GM21526 (cell line): ENCODE data around the gene KRTAP10-6.
"Not testable (repeated sequence)": the region's sequence is repeated elsewhere in the genome, so short reads cannot be mapped to it uniquely, and the experiment has no call there.

Experiments used
- ATAC-seq: cut with Tn5 transposase; IDR thresholded peaks from one replicate; pipeline ENCODE4 v1.9.1; 2021; ENCODE audit warnings: moderate library complexity; ENCODE audit not compliant: unreplicated experiment, low FRiP score

KRTAP10-6 gene

DNA sequence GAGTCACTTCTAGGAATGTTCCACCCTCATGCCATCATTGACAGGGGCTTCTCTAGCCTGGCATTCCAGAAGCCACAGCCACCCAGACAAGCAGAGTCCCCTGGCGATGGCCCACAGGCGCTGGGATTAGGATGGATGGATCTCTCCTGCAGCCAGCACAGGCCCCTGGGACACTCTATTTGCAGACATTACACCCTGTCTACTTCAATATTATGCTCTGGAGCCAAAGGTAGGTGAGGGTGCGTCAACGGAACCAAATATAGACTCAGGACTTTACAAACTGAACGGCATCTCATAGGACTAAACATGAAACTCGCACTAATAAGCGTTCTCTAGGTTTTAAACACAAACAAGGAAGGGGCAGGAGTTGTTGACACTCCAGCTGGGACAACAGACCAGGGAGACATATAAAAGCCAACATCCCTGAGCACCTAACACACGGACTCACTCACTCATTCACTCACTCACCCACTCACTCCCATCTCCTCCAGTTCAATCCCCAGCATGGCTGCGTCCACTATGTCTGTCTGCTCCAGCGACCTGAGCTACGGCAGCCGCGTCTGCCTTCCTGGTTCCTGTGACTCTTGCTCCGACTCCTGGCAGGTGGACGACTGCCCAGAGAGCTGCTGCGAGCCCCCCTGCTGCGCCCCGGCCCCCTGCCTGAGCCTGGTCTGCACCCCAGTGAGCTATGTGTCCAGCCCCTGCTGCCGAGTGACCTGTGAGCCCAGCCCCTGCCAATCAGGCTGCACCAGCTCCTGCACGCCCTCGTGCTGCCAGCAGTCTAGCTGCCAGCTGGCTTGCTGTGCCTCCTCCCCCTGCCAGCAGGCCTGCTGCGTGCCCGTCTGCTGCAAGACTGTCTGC, 8.0 kb upstream of the KRTAP10-6 start, which contains the start of gene KRTAP10-7:
TSS of gene KRTAP10-7 (plus strand) at position 480 of the 861 bp plus-strand sequence. CDS start at position 505, 25 bp downstream.
- not testable (repeated sequence) for ATAC-seq

DNA sequence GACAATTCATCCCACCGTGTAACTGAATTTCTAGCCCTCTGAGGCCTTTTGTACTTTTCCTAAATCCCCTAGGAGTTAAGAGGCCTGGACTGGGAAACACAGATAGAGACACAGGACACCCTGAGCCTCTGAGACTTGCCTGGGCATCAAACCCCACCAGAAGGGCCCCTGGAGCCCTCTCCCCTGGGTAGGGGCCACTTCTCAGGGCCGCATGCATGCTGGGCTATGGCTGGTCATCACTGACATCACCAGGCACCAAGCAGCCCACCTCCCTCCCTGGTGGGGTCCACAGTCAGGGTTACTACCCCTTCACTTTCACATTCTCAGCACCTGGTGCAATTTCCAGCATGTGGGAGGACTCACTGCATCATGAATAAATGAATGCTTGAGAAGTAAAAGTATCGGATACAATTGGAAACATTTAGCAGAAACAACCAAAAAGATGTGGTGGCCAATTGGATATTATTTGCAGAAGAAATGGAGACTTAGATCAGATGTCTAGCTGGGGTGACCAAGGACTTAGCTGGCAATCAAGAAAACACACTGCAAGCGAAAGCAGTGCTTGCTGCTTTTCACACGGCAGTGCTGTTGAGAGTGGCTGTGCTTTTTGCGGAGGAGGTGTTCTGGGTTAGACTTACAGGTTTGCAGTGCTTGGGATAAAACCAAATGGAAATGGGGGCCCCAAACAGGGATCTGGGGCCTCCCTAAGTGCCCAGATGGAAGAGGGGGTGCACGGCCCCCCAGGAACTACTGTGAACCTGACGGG, 7.1 kb upstream of the KRTAP10-6 start:
- ATAC-seq: no peak

DNA sequence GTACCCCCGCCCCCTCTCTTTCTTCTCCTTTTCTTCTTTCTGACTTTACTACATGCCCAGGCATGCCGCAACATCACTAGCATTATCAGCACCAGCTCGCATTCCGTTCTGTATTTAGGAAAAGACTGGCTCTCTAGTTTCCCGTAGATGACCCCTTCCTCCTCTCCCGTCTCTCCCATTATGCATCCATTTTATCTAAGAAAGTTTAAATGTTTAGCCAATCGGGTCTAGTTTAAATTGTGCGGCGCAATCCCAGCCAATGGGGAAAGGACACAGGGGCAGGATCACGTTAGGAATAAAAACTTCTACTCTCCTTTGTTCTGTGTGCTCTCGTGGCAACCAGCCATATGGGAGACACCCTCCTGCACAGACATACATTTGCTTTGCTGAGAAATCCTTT, 5.8 kb upstream of the KRTAP10-6 start:
- ATAC-seq: no peak

DNA sequence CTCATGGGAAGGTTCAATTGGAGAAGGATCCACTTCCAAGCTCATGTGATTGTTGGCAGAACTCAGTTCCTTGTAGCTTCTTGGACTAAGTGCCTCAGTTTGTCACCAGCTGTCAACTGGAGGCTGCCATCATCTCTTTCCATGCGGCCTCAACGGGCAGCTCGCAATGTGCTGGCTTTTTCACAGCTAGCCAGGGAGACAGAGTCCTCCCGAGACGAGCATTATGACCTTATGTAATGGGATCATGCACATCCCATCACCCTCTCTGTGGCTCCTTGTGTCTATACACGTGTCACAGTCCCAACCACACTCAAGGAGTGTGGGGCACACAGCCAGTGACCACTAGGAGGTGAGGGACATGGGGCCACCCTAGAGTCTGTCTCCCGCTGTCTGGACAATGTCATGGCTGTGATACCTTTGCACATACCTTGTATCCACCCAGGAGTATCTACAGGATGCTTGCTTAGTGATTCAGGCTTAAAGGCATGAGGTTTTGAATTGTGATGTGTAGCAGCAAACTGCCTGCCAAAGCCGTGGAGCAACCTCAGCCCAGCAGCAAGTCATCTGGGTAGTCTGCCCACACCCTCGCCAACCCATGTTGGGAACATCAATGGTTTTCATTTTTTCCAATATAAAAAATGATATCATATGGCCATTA, 3.9 kb upstream of the KRTAP10-6 start:
- ATAC-seq: no peak

DNA sequence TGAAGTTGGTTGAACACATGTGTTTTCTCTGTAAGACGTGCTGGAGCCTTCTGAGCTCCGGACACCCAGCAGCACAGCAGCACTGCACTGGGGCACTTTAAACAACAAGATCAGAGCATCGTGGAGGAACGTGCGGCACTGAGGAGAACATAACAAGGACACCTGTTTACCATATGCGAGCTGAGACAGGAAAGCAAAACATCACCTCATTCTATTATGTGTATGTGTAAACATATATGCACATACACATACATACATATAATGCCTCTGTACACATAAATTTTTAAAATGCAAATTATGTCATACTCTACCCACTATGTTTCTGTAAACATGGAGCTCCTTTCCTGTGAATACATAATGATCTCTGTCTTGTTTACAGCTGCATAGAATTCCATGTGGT, 3.2 kb upstream of the KRTAP10-6 start:
- no peak for ATAC-seq

DNA sequence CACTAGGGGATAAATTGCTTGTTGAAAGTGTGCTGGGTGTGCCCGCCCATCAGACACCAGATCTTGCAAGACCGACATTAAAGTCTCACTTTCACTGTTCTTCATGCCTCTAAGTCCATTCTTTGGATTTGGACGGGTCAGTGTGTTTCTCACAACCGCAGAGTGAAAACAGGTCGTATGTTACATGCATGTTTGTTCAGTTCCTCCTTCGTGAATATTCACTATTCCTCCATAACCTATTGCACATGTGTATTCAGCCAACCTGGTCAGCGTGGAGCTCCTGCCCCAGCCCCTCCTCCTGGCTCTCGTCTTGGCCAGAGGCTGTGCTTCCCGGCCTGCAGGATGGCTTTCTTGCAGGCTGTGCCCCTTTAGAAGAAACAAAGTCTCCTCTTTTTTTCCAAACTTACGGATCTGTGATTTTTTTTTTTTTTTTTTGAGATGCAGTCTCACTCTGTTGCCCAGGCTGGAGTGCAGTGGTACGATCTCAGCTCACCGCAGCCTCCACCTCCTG, 2.2 kb upstream of the KRTAP10-6 start:
- no peak for ATAC-seq

DNA sequence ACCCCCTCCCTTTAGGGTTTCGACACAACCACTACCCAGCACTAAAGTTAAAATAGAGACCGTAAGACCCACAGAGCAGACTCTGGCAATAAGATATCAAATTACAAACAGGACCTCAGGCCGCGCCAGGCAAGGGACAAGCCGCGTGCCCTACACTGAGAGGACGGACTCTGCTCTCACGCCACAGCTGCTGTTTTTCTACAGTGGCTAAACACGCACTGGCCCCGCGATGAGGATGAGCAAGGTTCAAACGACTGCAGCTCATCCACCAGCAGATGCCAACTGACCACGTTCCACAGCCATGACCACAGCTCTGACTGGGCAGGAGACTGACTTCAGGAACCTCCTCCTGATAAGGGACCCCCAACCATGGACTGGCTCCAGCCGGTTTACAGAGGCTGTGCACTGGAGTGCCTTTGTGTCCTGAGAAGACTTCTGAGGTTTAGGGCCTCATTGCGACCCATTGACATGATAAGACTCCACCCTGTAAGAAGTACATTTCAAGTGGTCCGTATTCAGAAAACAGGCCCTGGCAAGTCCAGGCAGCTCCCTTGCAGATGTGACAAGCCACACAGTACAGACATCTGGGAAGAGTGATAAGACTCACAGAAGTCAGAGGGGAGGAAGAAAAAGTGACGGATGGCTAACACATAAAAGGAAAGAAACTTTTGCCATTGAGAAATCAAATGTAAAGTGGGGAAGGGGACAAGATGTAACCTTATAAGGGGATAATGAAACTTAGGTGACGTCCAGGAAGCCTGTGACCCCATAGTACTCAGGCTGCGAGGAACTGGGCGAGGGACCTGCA, 1.5 kb upstream of the KRTAP10-6 start:
- no peak for ATAC-seq

DNA sequence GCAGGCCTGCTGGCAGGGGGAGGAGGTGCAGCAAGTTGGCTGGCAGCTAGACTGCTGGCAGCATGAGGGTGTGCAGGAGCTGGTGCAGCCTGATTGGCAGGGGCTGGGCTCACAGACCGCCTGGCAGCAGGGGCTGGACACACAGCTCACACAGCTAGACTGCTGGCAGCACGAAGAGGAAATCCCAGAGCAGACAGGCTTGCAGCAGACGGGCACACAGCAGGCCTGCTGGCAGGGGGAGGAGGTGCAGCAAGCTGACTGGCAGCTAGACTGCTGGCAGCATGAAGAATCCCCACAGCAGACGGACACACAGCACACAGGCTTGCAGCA, 539 bp downstream of the KRTAP10-6 start:
- not testable (repeated sequence) for ATAC-seq

DNA sequence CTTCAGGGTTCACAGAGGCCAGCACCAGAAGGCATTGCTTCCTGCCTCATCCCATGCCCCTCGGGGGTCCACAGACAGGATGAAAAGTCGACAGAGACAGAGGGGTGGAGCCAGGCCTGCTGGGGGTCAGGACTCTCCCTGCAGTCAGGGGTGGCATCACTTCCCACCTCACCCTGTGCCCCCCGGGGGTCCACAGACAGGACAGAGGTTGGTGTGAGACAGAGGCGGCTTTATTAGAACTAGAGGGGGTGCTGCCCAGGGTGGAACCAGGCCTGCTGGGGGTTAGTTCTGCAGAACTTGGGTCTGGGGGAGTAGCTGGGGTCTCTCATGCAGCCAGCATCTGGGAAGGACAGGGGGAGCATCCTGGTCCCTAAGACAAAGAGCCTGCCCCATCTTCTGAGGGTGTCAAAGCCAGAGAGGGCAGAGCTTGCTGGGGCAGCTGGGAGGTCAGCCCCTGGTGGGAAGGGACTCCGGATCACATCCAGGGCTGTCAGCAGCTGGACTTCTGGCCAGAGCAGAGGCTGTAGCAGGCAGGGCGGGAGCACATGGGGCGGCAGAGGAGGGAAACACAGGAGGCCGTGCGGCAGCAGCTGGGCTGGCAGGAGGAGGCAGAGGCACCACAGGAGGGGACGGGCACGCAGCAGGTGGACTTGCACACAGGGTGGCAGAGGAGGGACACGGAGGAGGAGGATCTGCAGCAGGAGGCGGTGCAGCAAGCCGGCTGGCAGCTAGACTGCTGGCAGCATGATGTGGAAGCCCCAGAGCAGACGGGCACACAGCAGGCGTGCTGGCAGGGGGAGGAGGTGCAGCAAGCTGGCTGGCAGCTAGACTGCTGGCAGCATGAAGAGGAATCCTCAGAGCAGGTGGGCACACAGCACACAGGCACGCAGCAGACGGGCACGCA, 1.2 kb downstream of the KRTAP10-6 start:
- not testable (repeated sequence) for ATAC-seq

DNA sequence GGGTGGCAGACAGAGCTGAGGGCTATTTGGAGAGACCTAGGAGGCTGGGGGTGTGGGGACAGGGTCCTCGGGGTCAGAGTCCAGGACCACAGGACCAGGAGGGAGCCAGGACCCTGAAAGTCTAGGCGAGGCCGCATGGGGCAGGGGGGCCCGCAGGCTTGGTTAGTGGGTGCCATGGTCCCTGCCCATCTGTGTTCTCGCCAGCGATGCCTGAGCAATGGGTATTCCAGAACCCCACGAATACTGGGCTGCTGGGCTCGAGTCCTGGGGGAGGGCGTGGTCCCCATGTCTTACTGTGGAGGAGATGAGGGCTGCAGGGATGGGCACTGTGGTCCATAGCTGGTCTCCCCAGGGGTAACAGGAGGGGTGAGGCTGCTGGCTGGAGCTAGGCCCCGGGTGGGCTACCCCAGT, 2.0 kb downstream of the KRTAP10-6 start:
- ATAC-seq: no peak

DNA sequence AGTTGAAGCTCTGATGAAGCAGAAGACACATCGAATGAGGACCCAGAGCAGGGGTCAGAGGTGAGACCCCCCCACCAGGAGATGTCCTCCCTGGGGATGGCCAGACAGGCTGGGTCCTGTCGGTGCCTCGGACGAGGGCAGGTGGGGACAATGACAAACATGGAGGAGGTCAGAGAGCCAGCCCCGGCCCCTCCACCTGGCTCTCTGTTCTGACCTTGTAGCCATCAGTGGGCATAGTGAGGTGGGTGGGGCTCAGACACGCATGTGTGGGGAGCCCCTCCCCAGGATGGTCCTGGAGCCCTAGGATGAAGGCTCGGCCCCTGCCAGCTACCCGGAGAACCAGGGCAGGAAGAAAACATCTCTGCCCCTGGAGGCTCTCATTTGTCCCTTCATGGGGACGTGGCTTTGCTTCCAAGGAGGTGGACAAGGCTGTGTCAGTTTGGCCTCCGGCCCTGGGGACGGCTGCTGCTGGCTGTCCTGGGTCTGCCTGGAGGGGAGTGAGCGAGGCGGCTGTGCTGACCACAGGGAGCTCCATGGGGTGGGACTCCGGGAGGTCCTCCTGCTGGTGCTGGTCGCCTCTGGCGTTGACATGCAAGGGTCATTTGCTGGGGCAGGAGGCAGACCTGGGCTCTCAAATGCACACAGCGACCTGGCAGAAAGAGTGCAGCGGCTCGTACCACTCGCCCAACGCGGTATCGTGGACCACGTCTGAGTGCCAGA, 2.6 kb downstream of the KRTAP10-6 start:
- ATAC-seq: no peak

DNA sequence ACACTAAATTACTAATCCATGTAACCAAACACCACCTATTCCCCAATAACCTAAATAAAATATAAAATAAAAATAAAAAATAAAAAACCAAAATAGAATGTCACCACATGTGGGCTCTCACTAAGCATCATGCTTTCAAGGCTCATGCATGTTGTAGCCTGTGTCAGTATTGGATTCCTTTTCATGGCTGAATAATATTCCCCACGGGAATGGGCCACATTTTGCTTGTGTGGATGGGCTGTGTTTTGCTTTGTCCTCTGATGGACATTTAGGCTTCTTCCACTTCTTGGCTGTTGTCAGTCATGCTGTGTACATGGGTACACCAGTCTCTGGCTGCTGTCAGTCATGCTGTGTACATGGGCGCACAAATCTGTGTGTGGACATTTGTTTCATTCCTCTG, 3.2 kb downstream of the KRTAP10-6 start:
- ATAC-seq: no peak

DNA sequence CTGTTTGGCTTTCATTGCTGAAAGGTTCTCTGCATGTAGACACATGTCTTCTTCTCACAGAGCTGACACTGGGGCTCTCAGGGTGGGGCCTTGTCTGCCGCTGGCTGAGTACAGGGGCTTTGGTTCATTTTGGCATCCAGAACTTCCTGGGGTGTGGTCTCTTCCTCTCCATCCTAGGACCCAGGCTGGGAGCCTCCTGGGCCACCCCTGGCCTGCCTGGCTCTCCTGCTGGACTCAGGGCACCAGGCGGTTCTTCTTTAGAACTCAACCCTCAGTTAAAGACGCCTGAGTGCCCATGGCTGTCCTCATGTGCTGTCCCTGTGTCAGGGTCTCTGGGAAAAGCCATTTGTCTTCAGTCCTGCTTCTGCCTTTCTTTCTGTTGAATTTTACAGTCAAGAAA, 6.4 kb downstream of the KRTAP10-6 start:
- no peak for ATAC-seq

DNA sequence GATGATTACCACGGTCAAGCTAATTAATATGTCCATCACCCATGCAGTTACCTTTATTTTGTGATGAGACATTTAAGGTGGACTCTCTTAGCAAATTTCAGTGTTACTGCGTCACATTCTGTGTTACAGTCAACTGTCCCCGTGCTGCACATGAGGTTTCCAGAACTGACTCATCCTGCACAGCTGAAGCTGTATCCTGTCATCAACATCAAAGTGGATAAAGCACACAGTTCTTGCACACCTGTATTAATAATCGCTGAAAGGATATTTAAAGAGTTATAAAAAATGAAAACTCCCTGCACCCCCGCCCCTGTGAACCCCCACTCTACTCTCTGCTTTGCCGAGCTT, 8.5 kb downstream of the KRTAP10-6 start:
- no peak for ATAC-seq

DNA sequence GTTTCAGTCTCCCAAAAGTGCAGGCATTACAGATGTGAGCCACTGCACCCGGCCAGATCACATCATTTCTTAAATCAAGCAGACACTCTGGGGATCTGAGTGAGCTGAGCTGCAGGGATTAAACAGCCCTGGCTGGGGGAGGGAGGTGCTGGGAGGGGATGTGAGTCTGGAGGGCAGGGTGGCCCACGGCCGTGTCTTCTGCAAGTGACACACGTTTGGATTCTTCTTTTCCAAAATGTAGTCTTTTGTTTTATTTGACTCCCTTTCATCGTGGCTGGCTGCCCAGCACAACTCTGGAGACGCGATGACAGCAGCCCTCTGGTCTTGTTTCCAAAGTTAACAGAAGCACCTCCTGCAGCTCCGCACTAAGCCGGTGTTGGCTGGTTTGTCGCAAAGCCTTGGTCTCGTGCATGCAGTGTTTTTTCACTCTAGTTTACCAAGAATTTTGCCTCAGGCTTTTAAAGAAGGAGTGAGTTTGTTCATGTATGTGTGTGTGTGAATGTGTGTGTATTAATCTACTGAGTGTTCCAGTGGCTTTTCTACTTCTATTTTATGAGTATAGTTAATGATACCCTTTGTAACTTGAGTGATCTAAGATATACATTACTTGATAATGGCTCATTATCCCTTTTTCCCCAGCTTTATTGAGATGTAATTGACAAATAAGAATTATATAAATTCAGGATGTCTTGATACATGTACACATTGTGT, 9.1 kb downstream of the KRTAP10-6 start:
- no peak for ATAC-seq

DNA sequence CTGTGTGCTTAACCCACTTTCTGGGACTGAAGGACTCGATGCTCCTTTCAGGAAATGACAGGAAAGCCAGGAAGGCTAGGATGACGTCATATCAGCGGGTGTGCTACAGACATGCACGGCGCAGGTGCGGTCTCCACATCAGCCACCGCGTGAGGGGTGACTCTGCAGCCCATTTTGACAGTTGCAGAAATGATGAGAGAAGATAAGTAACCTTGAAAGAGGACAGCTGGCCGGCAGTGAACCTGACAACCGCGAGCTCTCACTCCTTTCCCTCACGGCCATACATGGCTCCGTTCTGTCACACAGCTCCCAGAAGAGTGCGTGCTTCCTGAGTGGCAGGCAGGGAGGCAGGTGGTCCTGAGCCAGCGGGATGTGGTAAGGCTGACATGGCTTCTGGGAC, 10.2 kb downstream of the KRTAP10-6 start:
- ATAC-seq: no peak

DNA sequence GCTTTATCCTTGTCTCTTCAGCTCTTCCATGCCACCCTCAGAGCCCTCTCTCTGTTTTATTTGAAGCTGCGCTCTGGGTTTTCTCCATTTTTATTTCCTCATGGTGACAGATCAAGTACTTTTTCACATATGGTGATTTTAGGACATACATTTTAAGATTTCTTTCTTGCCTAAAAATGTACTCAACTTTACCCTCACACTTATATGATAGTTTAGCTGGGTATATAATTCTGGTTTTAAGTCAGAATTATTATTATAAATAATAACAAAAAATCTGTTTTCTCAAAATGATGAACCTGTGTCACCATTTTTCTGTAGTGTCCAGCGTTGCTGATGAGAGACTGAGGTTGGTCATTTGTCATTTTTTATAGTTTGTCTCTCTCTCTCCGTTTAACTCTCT, 11.1 kb downstream of the KRTAP10-6 start:
- no peak for ATAC-seq

DNA sequence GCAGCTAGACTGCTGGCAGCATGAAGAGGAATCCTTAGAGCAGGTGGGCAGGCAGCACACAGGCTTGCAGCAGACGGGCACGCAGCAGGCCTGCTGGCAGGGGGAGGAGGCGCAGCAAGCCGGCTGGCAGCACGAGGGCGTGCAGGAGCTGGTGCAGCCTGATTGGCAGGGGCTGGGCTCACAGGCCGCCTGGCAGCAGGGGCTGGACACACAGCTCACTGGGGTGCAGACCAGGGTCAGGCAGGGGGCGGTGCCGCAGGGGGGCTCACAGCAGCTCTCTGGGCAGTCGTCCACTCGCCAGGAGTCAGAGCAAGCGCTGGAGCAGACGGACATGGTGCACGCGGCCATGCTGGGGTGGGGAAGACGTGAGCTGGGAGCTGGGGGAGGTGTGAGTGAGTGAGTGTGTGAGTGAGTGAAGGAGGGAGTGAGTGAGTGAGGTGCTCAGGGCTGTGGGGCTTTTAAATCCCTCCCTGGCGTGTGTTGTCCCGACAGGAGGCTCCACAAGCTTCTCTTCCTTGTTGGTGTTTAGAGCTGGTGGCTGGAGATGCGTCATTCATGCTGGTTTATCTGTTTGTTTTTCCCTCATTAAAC, 12.0 kb downstream of the KRTAP10-6 start, which contains the start of gene KRTAP10-5:
TSS of gene KRTAP10-5 (minus strand) at position 374 of the 591 bp plus-strand sequence. CDS start at position 348, 26 bp downstream.
- ATAC-seq: not testable (repeated sequence)
